Measurements from ENCODE around the gene AGT.
"Not testable (repeated sequence)": the region's sequence is repeated elsewhere in the genome, so short reads cannot be mapped to it uniquely, and the experiment has no call there.

AGT gene

GRCh38 chr1:230707732-230708630 is 5.9 kb downstream of the AGT start:
- no peak for FAIRE-seq
- DNase-seq (ENCODE audit: low spot score), result no peak

- no peak for DNase-seq (ENCODE audit: low spot score)
- no peak for FAIRE-seq
Observed at GRCh38 chr1:230706887-230707731, 6.8 kb downstream of the AGT start.

- FAIRE-seq (no peak), DNase-seq (ENCODE audit: low spot score) (no peak)
Observed at GRCh38 chr1:230706020-230706699, 7.8 kb downstream of the AGT start.

GRCh38 chr1:230705289-230706019 is 8.5 kb downstream of the AGT start:
- no peak for FAIRE-seq
- no peak for DNase-seq (ENCODE audit: low spot score)

GRCh38 chr1:230704830-230705229 is 9.1 kb downstream of the AGT start:
- no peak for DNase-seq (ENCODE audit: low spot score)
- FAIRE-seq, result no peak

GRCh38 chr1:230703679-230704385 is 10.1 kb downstream of the AGT start:
- FAIRE-seq, result no peak
- DNase-seq (ENCODE audit: low spot score), result no peak

GRCh38 chr1:230702934-230703678 is 10.8 kb downstream of the AGT start:
- FAIRE-seq, result no peak
- no peak for DNase-seq (ENCODE audit: low spot score)

- FAIRE-seq (no peak), DNase-seq (ENCODE audit: low spot score) (no peak)
Observed at GRCh38 chr1:230701895-230702768, 11.8 kb downstream of the AGT start.

- DNase-seq (ENCODE audit: low spot score) (no peak), FAIRE-seq (no peak)
Observed at GRCh38 chr1:230701434-230701833, 12.5 kb downstream of the AGT start.

GRCh38 chr1:230700132-230700531 is 13.8 kb downstream of the AGT start:
- DNase-seq (ENCODE audit: low spot score) (no peak), FAIRE-seq (no peak)

GRCh38 chr1:230699716-230700115 is 14.2 kb downstream of the AGT start:
- no peak for DNase-seq (ENCODE audit: low spot score)
- FAIRE-seq, result no peak

GRCh38 chr1:230698964-230699363 is 15.0 kb downstream of the AGT start:
- not testable (repeated sequence) for FAIRE-seq; DNase-seq (ENCODE audit: low spot score)

GRCh38 chr1:230698130-230698529 is 15.8 kb downstream of the AGT start:
- DNase-seq (ENCODE audit: low spot score) (no peak), FAIRE-seq (no peak)

GRCh38 chr1:230696722-230697437 is 17.0 kb downstream of the AGT start:
- DNase-seq (ENCODE audit: low spot score) (no peak), FAIRE-seq (no peak)

GRCh38 chr1:230696218-230696617 is 17.7 kb downstream of the AGT start:
- DNase-seq (ENCODE audit: low spot score), result no peak
- no peak for FAIRE-seq

- no peak for FAIRE-seq
Observed at GRCh38 chr1:230694991-230695390, 18.9 kb downstream of the AGT start.

GRCh38 chr1:230694464-230694863 is 19.5 kb downstream of the AGT start:
- FAIRE-seq (no peak), DNase-seq (ENCODE audit: low spot score) (no peak)

More at GRCh38 chr1:230694991-230695390, 18.9 kb downstream of the AGT start:
- no peak for DNase-seq (ENCODE audit: low spot score)

- FAIRE-seq, result no peak
- DNase-seq (ENCODE audit: low spot score), result no peak
Observed at GRCh38 chr1:230693777-230694176, 20.1 kb downstream of the AGT start.

Data from urothelium cell line (cell line).